Measurements from ENCODE around the gene TMEM140.
"Not testable (repeated sequence)": the region's sequence is repeated elsewhere in the genome, so short reads cannot be mapped to it uniquely, and the experiment has no call there.

- TF ChIP-seq CTCF (conservative IDR thresholded peaks at IDR 0.05); ZFX (IDR thresholded peaks at IDR 0.05): not testable (repeated sequence)
These were observed 23.9 kb downstream of the TMEM140 start for GRCh38 chr7:135171581-135172291.

Measured in C4-2B (cell line).